SJSA1 (cell line): Measurements from ENCODE around the gene B4GALNT3. TPM values are rescaled to one million over a fixed set of nuclear protein-coding genes. Genes with fewer than 3 reads are reported as not detected.

Source experiments
- DNase-seq, 2 experiments: peaks; one replicate each; pipeline ENCODE4 v3.0.0-alpha.2; 2015 to 2020; ENCODE audit warnings: low spot score in 2 of 2, low read depth in 1 of 2
- H3K27ac ChIP-seq: fragments of 250-450 bp; sonication (Bioruptor Pico); 2 replicates; pipeline ENCODE4 v1.5.1; 2020; ENCODE audit warnings: mild to moderate bottlenecking, moderate library complexity
- H3K27me3 ChIP-seq: fragments of 250-450 bp; sonication (Bioruptor Pico); replicated peaks from 2 replicates; pipeline ENCODE4 v1.5.1; 2020; ENCODE audit warnings: mild to moderate bottlenecking, moderate library complexity
- H3K36me3 ChIP-seq: fragments of 250-450 bp; sonication (Bioruptor Pico); 2 replicates; pipeline ENCODE4 v1.5.1; 2020; ENCODE audit warnings: mild to moderate bottlenecking
- H3K4me1 ChIP-seq: fragments of 250-450 bp; sonication (Bioruptor Pico); replicated peaks from 2 replicates; pipeline ENCODE4 v1.6.1; 2021; ENCODE audit warnings: mild to moderate bottlenecking
- H3K4me3 ChIP-seq: fragments of 250-450 bp; sonication (Bioruptor Pico); 2 replicates; pipeline ENCODE4 v1.5.1; 2020; ENCODE audit warnings: mild to moderate bottlenecking
- H3K9me3 ChIP-seq: fragments of 250-450 bp; sonication (Bioruptor Pico); replicated peaks from 2 replicates; pipeline ENCODE4 v1.5.1; 2020; ENCODE audit warnings: mild to moderate bottlenecking
- total RNA-seq: library from RNA; depleted of rRNA; stranded (reverse); fragments of >200 nt; shearing (Covaris generic); gene quantifications from 2 replicates; pipeline ENCODE4 v1.2.3, GENCODE V29; 2014

Gene B4GALNT3
- total RNA-seq, 1 experiment from 2014 or later, result not detected

DNA sequence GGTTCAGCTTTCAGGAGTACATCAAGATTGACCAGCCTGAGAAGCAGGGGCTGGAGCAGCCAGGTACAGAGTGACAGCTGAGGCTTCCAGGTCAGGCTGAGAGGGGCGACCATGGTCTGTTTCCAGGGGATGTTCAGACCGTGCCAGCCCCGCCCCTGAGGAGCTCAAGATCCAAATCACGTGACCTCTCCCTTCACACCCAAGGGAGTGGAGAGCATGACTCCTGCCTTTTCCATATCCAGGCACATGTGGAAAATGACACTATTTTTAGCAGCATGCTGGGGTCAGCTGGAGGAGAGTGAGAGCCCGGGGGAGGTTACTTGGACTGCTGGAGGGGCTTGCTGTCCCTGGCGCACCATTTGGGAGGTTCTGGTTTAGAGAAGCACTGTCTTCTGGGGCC is 92.7 kb downstream of the B4GALNT3 start:
- no peaks in the 10 kb centered on the region; the same call in 1 of the 2 replicates for H3K9me3 ChIP-seq
- no peaks in the 10 kb centered on the region for H3K4me1 ChIP-seq
- DNase-seq, result no peak
- H3K27me3 ChIP-seq, result peaks cover 7% of the 10 kb centered on the region; the same call in 1 of the 2 replicates
- no peak overlapping the region for H3K27ac ChIP-seq
- no peak overlapping the region for H3K4me3 ChIP-seq
- no peaks in the 10 kb centered on the region for H3K36me3 ChIP-seq

DNA sequence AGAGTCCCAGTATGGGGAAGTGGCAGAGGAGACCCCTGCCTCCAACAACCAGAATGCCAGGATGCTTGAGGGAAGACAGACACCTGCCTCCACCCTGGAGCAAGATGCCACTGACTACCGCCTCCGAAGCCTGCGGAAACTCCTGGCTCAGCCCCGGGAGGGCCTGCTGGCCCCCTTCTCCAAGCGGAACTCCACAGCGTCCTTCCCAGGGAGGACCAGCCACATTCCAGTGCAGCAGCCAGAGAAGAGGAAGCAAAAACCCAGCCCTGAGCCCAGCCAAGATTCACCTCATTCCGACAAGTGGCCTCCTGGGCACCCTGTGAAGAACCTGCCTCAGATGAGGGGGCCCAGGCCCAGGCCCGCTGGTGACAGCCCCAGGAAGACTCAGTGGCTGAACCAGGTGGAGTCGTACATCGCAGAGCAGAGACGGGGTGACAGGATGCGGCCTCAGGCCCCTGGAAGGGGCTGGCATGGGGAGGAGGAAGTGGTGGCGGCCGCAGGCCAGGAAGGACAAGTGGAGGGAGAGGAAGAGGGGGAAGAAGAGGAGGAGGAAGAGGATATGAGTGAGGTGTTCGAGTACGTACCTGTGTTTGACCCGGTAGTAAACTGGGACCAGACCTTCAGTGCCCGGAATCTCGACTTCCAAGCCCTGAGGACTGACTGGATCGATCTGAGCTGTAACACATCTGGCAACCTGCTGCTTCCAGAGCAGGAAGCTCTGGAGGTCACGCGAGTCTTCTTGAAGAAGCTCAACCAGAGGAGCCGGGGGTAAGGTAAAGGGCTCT is 93.7 kb downstream of the B4GALNT3 start:
- H3K27ac ChIP-seq, result no peak overlapping the region
- DNase-seq, result no peak
- no peaks in the 10 kb centered on the region; the same call in 1 of the 2 replicates for H3K9me3 ChIP-seq
- no peaks in the 10 kb centered on the region for H3K4me1 ChIP-seq
- peaks cover 7% of the 10 kb centered on the region; the same call in 1 of the 2 replicates for H3K27me3 ChIP-seq
- no peak overlapping the region for H3K4me3 ChIP-seq
- no peaks in the 10 kb centered on the region for H3K36me3 ChIP-seq

DNA sequence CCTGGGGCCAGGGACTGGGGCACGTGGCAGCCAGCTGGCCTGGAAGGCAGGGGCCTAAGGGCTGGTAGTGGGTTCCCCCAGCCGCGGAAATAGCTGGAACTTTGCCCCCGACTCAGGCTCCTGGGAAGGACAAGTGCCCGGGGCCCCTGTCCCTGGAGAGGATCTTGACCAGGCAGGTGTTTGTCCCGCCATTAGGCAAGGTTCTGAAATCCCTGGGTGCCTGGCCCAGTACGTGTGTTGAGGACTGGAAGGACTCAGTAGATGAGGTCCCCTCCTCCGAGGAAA is 94.2 kb downstream of the B4GALNT3 start:
- DNase-seq, result no peak
- no peaks in the 10 kb centered on the region for H3K36me3 ChIP-seq
- H3K4me3 ChIP-seq, result no peak overlapping the region
- H3K4me1 ChIP-seq, result no peaks in the 10 kb centered on the region
- H3K9me3 ChIP-seq, result no peaks in the 10 kb centered on the region; the same call in 1 of the 2 replicates
- H3K27me3 ChIP-seq, result peaks cover 11% of the 10 kb centered on the region; the same call in 1 of the 2 replicates
- no peak overlapping the region for H3K27ac ChIP-seq

DNA sequence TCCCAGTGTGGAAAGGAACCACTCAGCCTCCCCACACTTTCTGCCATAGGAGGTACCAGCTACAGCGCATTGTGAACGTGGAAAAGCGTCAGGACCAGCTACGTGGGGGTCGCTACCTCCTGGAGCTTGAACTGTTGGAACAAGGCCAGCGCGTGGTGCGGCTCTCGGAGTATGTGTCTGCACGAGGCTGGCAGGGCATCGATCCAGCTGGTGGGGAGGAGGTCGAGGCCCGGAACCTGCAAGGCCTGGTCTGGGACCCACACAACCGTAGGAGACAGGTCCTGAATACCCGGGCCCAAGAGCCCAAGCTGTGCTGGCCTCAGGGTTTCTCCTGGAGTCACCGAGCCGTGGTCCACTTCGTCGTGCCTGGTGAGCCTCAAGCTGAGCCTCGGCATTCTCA is 96.8 kb downstream of the B4GALNT3 start:
- Histone ChIP-seq H3K36me3 (no peaks in the 10 kb centered on the region), H3K4me1 (no peaks in the 10 kb centered on the region), H3K4me3 (no peak overlapping the region), H3K9me3 (no peaks in the 10 kb centered on the region; the same call in 1 of the 2 replicates), H3K27me3 (peaks cover 30% of the 10 kb centered on the region), H3K27ac (no peak overlapping the region)
- DNase-seq, result no peak

GRCh38 chr12:558580-558979 is 98.8 kb downstream of the B4GALNT3 start:
- H3K9me3 ChIP-seq, result no peaks in the 10 kb centered on the region
- no peak for DNase-seq
- no peaks in the 10 kb centered on the region for H3K36me3 ChIP-seq
- no peak overlapping the region for H3K27ac ChIP-seq
- H3K27me3 ChIP-seq, result peaks cover 30% of the 10 kb centered on the region
- no peak overlapping the region for H3K4me3 ChIP-seq
- no peaks in the 10 kb centered on the region for H3K4me1 ChIP-seq

DNA sequence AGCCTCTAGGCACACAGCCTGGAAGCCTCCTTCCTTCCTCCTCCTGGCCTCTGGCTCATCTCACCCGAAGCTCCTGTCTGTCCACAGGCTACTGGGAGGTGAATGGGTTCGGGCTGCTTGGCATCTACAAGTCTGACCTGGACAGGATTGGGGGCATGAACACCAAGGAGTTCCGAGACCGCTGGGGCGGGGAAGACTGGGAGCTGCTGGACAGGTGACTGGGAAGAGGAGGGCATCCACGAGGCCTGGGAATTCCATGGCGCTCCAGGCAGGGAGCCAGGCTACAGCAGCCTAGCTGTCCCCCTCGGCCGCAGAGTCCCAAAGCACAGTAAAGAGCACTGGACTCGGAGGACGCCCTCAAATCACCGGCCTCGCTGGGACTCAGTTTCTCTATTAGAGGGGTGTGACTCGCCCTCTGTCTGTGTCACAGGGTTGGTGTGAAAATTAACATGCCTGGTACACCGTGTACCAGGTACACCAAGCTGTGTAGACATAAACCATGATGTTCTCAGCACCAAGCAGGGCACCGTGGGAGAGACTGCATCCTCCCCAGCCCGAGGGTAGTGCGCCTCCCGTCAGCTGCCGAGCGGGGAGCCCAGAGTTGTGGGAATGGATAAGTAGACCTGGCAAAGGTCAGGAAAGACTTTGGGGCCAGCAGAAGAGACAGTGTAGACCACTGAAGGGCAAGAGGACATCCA is 99.6 kb downstream of the B4GALNT3 start:
- Histone ChIP-seq H3K4me1 (no peaks in the 10 kb centered on the region), H3K27me3 (peaks cover 30% of the 10 kb centered on the region), H3K27ac (no peak overlapping the region), H3K4me3 (no peak overlapping the region), H3K9me3 (no peaks in the 10 kb centered on the region), H3K36me3 (no peaks in the 10 kb centered on the region)
- no peak for DNase-seq

DNA sequence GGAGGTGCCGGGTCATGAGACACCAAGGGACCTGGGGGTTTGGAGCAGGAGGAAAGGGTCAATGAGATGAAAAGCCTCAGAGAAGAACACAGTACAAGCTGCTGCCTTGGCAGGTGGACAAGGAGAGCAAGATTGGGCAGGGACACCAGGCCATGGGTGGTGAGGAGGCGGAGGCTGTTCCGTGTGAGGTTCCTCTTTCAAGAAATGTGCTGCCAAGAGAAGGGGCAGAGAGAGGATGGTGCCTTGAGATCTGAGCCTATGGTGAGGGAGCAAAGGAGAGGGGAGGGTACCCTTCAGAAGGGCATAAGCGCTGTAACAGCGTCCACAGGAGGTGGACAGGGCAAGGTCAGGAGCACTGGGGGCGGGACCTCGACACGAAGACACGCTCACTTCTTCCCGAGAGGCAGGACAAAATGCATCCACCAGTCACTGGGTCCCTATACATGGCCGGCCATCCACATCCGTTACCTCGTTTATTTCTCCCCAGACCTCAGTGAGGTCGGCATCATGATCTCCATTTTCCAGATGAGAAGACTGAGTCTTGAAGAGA is 100.2 kb downstream of the B4GALNT3 start:
- DNase-seq, result no peak
- Histone ChIP-seq H3K36me3 (no peaks in the 10 kb centered on the region), H3K4me3 (no peak overlapping the region), H3K4me1 (no peaks in the 10 kb centered on the region), H3K27ac (no peak overlapping the region), H3K9me3 (no peaks in the 10 kb centered on the region), H3K27me3 (peaks cover 28% of the 10 kb centered on the region)

GRCh38 chr12:560691-561390 is 101.1 kb downstream of the B4GALNT3 start:
- Histone ChIP-seq H3K27me3 (peaks cover 24% of the 10 kb centered on the region), H3K27ac (no peak overlapping the region)
- DNase-seq, result no peak

GRCh38 chr12:561391-561705 is 101.6 kb downstream of the B4GALNT3 start:
- no peak overlapping the region for H3K27ac ChIP-seq
- H3K4me1 ChIP-seq, result no peaks in the 10 kb centered on the region
- peaks cover 24% of the 10 kb centered on the region for H3K27me3 ChIP-seq
- DNase-seq, result no peak
- H3K9me3 ChIP-seq, result no peaks in the 10 kb centered on the region
- no peak overlapping the region for H3K4me3 ChIP-seq
- no peaks in the 10 kb centered on the region for H3K36me3 ChIP-seq

More at GRCh38 chr12:560691-561390, 101.1 kb downstream of the B4GALNT3 start:
- H3K4me1 ChIP-seq, result no peaks in the 10 kb centered on the region
- H3K9me3 ChIP-seq, result no peaks in the 10 kb centered on the region
- H3K36me3 ChIP-seq, result no peaks in the 10 kb centered on the region
- no peak overlapping the region for H3K4me3 ChIP-seq

DNA sequence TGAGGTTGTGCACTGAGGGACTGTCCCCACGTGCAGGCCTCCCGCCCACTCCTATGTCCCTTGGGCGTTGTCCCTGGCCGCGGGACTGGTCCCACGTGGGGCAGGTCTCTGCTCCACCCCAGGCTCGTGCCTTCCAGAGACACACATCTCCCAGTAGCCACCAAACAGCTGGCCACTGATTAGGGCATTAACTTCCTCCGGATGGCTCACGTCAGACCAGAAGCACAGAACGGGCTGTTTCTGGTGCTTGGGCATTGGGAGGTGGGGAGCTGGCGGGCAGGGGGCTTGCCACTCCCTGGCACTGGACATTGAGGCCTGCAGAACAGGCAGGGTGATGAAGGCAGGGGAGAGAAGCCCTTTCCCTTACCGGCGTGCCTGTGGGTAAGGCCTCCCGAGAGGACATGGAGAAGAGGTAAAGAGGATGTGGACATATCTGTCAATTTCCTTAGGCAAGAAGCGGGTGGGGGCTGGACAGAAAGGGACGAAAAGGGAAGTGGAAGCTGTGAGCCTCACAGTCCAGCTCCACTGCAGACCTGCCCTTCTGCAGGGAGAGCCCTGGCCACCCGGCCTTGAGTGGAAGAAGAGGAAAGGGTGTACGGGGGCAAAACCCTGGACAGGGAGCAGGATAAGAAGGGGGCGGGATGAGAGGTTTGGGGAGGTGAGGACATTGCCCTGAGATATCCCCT is 102.3 kb downstream of the B4GALNT3 start:
- no peaks in the 10 kb centered on the region for H3K4me1 ChIP-seq

DNA sequence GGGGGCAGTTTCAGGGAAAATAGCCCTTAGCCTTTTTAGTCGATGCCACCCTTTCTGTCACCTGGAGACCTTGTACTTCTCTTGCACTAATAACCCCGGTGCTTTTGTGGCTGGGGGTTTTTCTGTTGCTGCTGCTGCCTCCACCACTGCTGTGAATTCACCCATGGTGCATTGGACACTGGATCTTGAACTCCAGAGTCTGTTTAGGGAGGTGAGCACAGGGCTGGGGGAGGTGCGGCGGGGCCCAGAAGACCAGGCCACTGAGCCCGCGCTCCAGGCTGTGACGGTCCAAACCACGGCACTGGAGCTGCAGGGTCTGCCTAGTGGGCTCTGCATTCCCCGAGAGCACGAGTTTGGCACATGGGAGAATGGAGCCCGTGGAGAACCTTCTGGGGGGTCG is 102.9 kb downstream of the B4GALNT3 start:
- H3K4me3 ChIP-seq, result no peak overlapping the region
- no peaks in the 10 kb centered on the region for H3K4me1 ChIP-seq
- DNase-seq, result no peak
- no peak overlapping the region for H3K27ac ChIP-seq
- H3K9me3 ChIP-seq, result no peaks in the 10 kb centered on the region
- H3K27me3 ChIP-seq, result peaks cover 24% of the 10 kb centered on the region
- H3K36me3 ChIP-seq, result no peaks in the 10 kb centered on the region

More for the DNA sequence above, 102.3 kb downstream of the B4GALNT3 start:
- no peaks in the 10 kb centered on the region for H3K36me3 ChIP-seq
- no peaks in the 10 kb centered on the region for H3K9me3 ChIP-seq
- DNase-seq, result no peak
- H3K27ac ChIP-seq, result no peak overlapping the region
- no peak overlapping the region for H3K4me3 ChIP-seq
- H3K27me3 ChIP-seq, result peaks cover 24% of the 10 kb centered on the region

DNA sequence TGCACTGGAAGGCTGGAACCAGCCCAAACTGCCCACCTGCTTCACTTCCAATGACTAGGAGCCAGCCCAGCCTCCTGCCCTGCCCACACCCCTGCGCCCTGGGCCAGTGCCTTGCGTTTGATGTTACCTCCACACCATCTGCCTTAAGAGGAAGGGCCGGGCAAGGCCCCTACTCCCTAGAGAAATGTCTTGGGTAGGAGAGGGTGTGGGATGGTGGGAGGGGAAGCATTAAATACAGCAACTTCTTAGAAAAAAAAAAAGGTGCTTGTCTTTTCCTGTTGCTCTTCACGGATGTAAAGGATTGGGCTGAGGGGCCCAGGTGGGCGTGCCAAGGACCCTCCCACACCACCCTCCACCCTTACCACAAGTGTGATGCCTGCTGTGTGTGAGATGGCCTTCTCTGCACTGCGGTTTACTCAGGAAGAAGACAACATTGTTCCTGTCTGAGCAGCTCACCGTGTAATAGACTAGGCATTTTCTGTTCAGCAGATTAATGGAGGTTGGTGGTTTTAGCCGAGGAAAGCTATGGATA is 103.6 kb downstream of the B4GALNT3 start:
- H3K4me3 ChIP-seq, result no peak overlapping the region
- peaks cover 24% of the 10 kb centered on the region for H3K27me3 ChIP-seq

DNA sequence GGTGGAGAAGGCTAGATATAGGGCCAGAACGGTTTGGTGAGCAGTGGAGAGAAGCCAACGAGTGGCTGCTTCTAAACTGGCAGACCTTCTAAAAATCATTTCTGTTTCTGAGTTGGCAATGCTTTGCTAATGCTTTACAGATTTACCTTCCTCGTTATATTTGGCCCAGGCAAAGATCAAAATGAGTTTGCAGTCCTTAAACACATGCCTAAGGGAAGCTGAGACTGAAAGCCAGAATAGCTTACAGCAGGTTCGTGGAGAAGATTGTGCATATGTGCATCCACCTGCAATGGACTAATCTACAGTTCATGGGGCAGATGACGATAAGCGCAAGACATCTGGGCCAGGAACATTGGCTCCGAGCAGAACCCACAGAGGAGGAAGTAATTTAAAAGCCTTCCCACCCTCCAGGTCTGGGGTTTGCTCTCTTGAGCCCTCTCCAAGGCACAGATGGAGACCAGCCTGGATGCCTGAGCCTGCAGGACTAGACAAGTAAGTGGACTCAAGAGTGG is 104.1 kb downstream of the B4GALNT3 start:
- DNase-seq, result no peak
- no peaks in the 10 kb centered on the region for H3K36me3 ChIP-seq
- H3K4me3 ChIP-seq, result no peak overlapping the region
- H3K9me3 ChIP-seq, result no peaks in the 10 kb centered on the region
- H3K27me3 ChIP-seq, result peaks cover 20% of the 10 kb centered on the region
- H3K27ac ChIP-seq, result no peak overlapping the region
- no peaks in the 10 kb centered on the region for H3K4me1 ChIP-seq

More for the DNA sequence above, 103.6 kb downstream of the B4GALNT3 start:
- Histone ChIP-seq H3K9me3 (no peaks in the 10 kb centered on the region), H3K4me1 (no peaks in the 10 kb centered on the region), H3K27ac (no peak overlapping the region), H3K36me3 (no peaks in the 10 kb centered on the region)
- no peak for DNase-seq
